ENCODE data around the gene APOBEC3F.
A peak's percentile ranks its signal among the peaks of the same experiment; 100 is the strongest.

The APOBEC3F gene

GRCh38 chr22:39091126-39092081 lies 50.7 kb downstream of the APOBEC3F start:
- no peak for TF ChIP-seq CTCF (IDR thresholded peaks at IDR 0.05; ENCODE audit: borderline replicate concordance, control extremely low read depth, extremely low read depth, insufficient read depth, missing control alignments)
- in situ Hi-C loops (cut with MboI; ENCODE audit: low sequenced_read_pairs, unreplicated experiment) = no loop called here
- DNase-seq (ENCODE audit: low spot score) = no peak

DNA sequence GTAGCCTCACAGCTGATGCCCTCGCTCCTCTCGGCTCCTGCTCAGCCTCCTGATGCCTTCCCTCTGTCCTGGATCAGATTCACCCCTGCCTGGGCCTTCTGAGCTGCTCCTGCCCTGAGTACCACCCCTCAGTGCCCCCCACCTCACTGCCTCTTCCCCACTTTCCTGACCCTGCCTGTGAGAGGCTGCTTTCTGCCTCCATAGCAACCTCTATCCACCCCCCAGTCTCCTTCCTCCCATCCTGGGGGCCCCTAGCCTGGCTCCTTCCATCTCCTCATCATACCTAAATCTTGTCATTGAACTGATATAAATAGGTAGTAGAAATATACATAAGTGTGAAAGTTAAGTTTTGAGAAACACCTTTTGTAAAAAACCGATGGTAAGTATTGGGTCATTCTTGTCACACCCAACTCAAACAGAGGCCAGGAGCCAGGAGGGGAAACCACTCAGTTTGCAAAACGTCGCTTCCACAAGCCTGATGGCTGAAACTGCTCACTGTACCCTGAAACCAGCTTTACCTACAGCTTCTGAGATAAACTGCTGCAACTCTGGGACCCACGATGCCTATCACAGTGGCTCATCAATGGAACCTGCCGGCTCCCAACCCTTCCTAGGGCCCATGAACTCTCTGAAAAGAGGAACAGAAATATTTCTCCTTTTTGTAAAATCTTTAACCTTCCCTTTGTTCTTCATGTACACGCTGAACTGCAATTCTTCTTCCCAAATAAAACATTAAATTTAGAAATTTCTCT lies 51.6 kb downstream of the APOBEC3F start:
- TF ChIP-seq CTCF (IDR thresholded peaks at IDR 0.05; ENCODE audit: borderline replicate concordance, control extremely low read depth, extremely low read depth, insufficient read depth, missing control alignments) = no peak
- DNase-seq (ENCODE audit: low spot score) = no peak
- in situ Hi-C loops (cut with MboI; ENCODE audit: low sequenced_read_pairs, unreplicated experiment) = no loop called here

DNA sequence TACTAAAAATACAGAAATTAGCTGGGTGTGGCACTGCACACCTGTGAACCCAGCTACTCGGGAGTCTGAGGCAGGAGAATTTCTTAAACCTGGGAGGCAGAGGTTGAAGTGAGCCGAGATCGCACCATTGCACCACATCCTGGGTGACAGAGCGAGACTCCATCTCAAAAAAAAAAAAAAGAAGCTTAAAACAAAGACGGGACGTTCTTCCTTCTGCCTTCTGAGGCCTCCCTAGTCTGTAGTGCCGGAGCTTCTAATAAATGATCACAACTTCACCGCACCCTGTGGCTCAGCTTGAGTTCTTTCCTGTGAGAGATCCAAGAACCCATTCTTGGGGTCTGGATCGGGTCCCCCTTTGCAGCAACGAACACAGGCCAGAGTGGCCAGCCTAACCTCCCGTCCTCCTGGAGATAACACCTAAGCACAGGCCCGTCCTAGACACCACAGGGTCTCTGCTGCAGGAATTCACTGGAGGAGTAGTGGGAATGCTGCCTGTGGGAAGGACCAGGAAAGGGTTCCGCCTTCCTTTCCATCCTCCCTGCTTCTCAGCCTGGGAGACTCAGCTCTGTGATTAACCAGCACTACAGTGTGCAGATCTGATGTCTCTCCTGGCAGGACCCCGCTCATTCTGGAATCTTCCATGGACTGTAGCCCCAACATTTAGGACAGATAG lies 54.2 kb downstream of the APOBEC3F start:
- DNase-seq (ENCODE audit: low spot score) = peak; percentile 2
- in situ Hi-C loops (cut with MboI; ENCODE audit: low sequenced_read_pairs, unreplicated experiment) = no loop called here
- no peak for TF ChIP-seq CTCF (IDR thresholded peaks at IDR 0.05; ENCODE audit: borderline replicate concordance, control extremely low read depth, extremely low read depth, insufficient read depth, missing control alignments)

GRCh38 chr22:39095971-39096370 lies 55.3 kb downstream of the APOBEC3F start:
- TF ChIP-seq CTCF (IDR thresholded peaks at IDR 0.05; ENCODE audit: borderline replicate concordance, control extremely low read depth, extremely low read depth, insufficient read depth, missing control alignments) = no peak
- in situ Hi-C loops (cut with MboI; ENCODE audit: low sequenced_read_pairs, unreplicated experiment) = no loop called here

DNA sequence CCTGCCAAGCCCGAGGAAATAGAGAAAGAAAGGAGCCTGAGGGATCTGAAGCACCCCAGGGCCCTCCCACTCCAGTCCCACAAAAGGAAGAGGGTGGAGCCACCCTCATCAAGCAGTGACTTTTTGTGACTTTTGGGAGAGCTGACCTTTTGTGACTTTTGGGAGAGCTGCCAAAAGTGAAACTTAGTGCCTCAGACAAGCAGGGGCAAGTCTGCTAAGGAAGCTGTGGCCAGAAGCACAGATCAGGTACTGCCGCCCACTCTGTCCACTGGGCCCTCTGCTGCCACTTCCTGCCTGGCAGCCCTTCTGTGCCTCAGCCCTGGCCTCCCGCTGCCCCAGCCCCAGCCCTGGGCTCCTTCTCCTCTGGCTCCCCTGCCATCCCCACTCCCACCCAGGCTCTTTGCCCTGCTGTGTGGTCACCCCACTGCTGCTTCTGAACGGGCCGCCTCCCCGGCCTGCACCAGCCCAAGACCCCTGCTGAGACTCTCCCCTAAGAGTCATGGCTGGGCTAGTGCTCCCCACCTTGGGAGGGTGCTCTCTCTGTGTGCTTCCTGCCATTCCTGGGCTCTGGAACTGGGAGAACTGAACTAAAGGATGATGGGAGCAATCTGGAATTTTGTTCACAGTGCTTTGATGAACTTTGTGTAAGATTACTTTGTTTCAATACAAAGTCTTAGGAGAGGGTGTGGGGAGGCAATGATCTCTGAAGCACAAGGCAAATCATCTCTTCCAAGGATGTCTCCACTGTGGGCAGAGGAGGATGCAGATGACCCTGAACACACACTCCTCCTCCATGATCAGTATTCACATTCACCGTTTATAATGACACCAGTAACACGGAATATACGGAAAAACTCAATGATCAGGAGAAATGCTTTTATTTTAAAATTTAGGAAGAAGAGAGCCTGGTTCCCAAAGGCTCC lies 56.7 kb downstream of the APOBEC3F start, which contains the start of gene APOBEC3H:
APOBEC3H (plus strand) TSS at position 147 of the 923 bp plus-strand sequence. CDS start 3,035 bp downstream, outside the sequence.
- TF ChIP-seq CTCF (IDR thresholded peaks at IDR 0.05; ENCODE audit: borderline replicate concordance, control extremely low read depth, extremely low read depth, insufficient read depth, missing control alignments) = no peak
- peak; percentile 60 for DNase-seq (ENCODE audit: low spot score)
- in situ Hi-C loops (cut with MboI; ENCODE audit: low sequenced_read_pairs, unreplicated experiment) = no loop called here

More at GRCh38 chr22:39095971-39096370, 55.3 kb downstream of the APOBEC3F start:
- no peak for DNase-seq (ENCODE audit: low spot score)
